ENCODE data around the gene CSRP2. TPM values are rescaled to one million over a fixed set of nuclear protein-coding genes. Genes with fewer than 3 reads are reported as not detected.

CSRP2 gene
- total RNA-seq, 2 experiments from 2014 or later = 0.25 to 0.27 TPM

Other genes starting within 250 kb of the CSRP2 start
- 10 to 100 TPM; 15.7 to 17.8 TPM for gene ZDHHC17, start 114.9 kb downstream of the CSRP2 start, total RNA-seq
- 1 to 10 TPM; 7.2 to 7.9 TPM for gene E2F7, start 186.6 kb upstream of the CSRP2 start, total RNA-seq